ENCODE measurements around the gene TNPO1. TPM values are rescaled to one million over a fixed set of nuclear protein-coding genes. Genes with fewer than 3 reads are reported as not detected.

The TNPO1 gene
- total RNA-seq, 1 donor from 2014 or later, result 114 TPM

GRCh38 chr5:72817671-72818266, 1.3 kb downstream of the TNPO1 start:
- DNase-seq (ENCODE audit: low spot score), result no peak

GRCh38 chr5:72818866-72819534, 2.5 kb downstream of the TNPO1 start:
- peak; percentile 73 for DNase-seq (ENCODE audit: low spot score)

DNA sequence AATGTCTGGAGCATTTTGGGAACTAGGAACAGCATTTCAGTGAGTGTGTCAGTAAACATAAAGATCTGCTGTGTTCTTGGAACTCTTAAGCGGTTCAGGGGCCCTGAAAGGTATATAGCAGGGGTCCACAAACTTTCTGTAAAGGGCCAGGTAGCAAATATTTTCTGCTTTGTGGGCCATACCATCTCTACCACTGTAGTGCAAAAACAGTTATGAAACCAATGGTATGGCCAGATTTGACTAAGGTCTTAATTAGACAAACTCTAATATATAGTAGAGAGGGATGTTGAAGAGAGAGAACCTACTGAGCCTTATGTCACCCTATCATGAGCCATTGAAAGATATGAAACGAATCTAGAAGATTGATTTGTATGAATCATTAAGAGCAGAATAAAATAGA, 5.3 kb downstream of the TNPO1 start:
- DNase-seq (ENCODE audit: low spot score), result no peak

- no peak for DNase-seq (ENCODE audit: low spot score)
Measured at GRCh38 chr5:72822944-72823343, 6.5 kb downstream of the TNPO1 start.

- DNase-seq (ENCODE audit: low spot score), result no peak
Measured at GRCh38 chr5:72829707-72830106, 13.2 kb downstream of the TNPO1 start.

GRCh38 chr5:72830362-72830761, 13.9 kb downstream of the TNPO1 start:
- no peak for DNase-seq (ENCODE audit: low spot score)

DNA sequence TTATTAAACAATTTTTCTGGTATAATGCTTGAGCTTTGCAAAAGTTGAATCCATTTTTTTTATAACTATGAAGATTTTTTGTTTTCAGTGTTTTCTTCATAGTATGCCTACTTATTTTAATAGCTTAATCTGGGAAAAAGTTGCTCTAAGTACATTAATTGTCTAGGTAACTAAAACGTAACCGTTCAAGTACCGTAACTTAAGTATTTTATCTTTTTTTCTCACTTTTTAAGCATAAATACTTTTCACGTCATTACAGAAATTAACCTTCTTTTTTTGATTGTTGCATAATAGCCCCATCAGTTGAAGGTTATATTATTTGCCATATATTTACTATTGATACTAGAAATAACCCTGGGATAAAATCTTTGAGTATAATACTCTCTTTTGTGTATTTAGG, 15.2 kb downstream of the TNPO1 start:
- no peak for DNase-seq (ENCODE audit: low spot score)

DNA sequence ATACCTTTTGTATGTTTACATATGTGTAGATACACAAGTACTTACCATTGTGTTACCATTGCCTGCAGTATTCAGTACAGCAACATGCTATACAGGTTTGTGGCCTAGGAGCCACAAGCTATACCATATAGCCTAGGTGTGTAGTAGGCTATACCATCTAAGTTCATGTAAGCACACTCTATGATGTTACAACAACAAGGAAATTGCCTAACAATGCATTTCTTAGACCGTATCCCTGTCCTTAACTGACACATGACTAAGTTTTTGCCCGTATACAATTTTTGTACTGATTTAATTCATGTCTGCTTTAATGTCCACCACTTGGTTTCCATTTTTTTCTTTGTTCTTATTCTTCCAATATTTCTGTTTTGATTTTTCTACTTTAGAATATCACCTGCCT, 18.5 kb downstream of the TNPO1 start:
- DNase-seq (ENCODE audit: low spot score), result no peak

GRCh38 chr5:72835633-72836032, 19.2 kb downstream of the TNPO1 start:
- DNase-seq (ENCODE audit: low spot score), result no peak

DNA sequence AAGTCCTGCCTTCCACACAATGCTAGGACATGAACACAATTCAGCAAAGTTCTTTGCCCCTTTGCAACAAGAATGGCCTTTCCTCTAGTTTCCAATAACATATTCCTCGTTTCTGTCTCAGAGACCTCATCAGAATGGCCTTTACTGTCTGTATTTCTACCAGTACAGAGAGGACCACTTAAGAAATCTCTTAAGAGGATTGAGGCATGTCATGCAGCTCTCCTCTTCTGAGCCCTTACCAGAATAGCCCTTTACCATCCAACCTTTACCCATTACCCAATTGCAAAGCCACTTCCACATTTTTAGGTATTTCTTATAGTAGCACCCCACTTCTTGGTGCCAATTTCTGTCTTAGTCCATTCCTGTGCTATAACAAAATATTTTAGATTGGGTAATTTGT, 20.3 kb downstream of the TNPO1 start:
- no peak for DNase-seq (ENCODE audit: low spot score)

- DNase-seq (ENCODE audit: low spot score), result no peak
Measured at GRCh38 chr5:72837524-72838096, 21.1 kb downstream of the TNPO1 start.

DNA sequence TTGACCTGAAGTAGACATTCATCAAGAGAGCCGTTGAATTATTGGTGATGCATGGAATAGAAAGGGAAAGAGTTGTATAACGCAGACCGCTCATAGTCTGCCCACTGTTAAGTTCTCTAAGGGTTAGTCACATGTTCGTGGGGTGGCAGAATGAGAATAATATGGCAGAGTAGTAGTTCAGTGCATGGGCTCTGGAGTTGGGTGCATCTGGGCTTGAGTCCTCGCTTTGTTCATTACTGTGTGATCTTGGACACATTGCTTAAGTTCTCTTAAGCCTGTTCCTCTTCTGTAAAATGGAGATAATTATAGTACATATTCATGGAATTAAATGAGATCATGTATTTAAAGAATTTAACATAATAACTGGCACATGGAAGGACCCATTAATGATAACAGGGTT, 23.6 kb downstream of the TNPO1 start:
- no peak for DNase-seq (ENCODE audit: low spot score)

DNA sequence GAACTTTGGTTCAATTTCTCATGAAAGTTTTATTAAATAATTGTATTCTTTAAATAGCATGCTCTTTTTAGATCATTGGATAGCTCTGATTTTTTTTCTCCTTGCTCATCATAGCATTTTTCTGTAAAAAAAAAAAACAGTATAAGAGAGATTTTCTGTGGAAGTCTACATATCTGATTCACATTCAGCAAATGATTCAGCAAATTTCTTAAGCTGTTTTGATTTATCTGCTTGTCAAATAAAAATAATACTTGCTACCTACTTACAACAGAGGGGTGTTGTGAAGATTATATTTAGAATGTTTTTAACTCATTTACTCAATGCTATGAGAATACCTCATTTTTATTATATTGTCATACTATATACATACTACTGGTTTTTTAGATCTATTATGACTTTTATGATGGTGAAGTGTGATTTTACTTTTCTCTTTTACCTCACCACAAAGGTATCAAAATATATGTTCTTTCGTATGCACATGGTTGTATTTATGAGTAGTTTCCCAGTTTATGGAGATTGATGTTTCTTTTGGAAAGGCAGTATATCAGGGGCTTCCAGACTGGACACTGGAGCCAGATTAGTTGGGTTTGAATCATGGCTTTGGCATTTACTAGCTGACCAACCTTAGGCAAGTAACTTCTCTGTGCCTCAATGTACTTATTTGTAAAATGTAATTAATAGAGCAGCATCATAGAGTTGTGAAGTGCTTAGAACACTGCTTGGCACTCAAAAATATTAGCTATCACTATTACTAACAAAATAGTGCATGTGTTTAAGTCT, 25.5 kb downstream of the TNPO1 start:
- DNase-seq (ENCODE audit: low spot score), result no peak

DNA sequence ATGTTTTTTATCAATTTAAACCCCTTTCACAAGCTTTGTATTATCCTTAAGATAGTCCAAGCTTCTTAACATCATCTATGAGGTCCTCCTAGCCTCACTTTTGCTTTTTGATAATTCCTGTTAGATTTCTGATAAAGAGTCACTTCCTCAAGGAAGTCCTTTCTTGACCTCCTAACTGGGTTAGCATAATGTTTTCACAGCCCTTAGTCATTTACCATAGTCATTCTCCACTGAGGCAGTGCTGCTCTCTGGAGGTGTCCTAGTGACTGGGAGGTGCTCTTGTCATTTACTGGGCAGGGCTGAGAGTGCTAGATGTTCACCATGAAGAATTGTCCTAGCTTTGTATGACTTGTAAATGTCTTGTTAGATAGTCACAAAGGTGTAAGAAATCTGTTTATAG, 26.4 kb downstream of the TNPO1 start:
- DNase-seq (ENCODE audit: low spot score), result no peak

DNA sequence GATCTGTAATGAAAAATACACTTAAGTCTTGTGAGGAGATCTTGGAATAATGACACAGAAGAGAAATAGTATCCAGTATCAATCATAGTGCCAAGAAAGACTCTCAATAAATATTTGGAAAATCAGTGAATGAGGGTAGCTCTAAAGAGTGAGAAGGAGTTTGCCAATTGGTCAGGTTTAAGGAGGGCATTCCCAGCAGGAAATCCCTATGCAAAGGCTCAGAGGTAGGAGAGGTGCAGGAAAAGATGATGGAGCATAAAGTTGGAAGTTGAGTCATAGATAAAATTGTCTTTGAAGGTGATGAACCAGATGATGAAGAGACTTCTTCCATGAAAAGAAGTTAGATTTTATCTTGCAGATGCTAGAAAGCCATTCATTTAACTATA, 27.8 kb downstream of the TNPO1 start:
- no peak for DNase-seq (ENCODE audit: low spot score)

DNA sequence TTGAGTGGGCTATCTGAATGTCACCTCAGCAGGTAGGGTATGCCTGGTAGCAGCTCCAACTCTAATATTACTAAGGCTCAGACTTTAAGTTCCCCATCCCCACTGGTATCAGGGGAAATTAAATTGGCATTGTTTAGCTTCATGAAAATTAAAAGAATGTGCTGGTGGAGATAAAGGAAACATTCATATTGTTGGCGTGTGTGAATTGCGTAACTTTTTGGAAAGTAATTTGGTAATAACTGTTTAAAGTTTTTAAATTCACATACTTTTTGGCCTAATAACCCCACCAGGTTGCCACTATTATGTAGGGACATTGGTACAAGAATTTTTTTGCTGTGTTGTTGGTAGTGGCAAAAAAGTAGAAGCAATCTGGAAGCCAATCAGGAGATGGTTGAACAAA, 29.4 kb downstream of the TNPO1 start:
- no peak for DNase-seq (ENCODE audit: low spot score)

GRCh38 chr5:72846483-72846882, 30.0 kb downstream of the TNPO1 start:
- no peak for DNase-seq (ENCODE audit: low spot score)

DNA sequence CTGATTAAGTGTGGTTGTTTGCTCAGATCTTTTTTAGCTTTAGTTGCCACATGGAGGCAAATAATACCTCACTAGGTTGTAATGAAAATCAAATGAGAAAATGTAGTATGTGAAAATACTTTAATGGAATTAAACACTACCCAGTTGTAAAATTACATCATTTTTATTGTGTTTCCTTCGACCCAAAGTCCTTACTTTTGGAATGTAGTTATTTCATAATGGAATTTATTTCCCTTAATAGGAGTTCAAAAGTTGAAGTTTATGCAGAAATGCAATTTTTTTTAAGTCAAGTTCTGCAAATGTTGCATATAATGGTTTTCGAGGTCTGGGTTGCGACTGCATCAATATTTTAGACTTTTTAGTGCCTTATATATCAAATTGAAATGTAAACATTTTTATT, 31.0 kb downstream of the TNPO1 start:
- DNase-seq (ENCODE audit: low spot score), result no peak

GRCh38 chr5:72847989-72848473, 31.6 kb downstream of the TNPO1 start:
- DNase-seq (ENCODE audit: low spot score), result peak; percentile 96

DNA sequence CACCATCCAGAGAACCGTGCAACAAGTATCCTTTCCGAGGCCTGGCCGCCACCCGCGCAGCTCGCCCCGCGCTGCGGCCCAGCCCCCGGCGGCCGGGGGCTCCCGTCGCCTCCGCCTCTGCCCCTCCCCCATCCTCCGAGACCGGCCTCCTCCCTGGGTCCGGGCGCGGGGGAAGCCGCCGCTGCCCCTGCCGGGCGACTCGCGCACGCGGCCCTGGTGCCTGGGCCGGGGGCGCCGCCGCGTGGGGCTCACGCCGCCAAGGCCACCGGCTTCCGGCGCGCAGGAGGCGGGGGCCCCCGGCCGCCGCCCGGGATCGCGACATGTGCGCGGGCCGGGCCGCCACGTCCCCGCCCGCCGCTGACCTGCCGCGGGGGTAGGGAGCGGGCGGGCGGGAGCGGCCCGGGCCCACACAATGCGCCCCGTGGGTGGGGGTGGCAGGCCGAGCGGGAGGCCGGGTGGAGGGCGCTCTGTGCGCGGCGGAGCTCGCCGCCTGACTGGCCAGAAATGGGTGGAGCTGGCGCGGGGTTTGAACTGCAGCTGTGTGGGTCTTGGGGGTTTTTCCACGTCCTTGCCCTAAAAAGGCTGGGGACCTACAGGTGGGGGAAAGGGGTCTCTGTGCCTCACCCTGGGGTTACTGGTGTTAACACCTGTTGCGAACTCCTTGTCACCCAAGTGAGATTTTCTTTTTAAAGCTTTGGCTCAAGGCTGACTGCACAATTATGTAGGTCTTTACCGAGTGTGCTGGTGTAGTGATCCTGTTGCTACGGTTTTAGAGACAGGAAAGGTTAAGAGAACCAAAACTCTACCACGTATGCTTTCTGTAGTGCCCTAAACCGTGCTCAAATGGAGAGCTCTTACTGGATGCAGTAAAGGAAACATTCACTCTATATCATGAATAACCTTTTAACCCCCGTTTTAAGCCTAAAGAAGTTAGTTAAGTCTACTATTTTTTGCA, 32.3 kb downstream of the TNPO1 start:
- DNase-seq (ENCODE audit: low spot score), result peak; percentile 56

DNA sequence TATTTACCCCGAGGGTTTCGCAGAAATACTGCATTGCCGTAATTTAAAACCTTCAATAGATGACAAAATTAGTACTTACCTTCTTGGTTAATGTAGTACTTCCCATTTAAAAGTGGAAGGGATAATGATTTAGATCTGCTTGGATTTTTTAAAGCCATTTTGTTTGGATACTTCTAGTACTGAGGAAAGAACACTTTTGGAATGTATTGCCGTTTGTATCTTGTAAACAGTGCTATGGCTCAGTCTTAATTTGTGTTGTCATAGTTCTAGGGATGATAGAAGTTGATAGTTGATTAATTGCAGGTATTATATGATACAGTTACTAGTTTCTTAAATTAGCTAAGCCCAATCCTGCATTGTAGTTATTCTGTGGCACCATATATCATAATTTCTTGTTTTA, 33.1 kb downstream of the TNPO1 start:
- DNase-seq (ENCODE audit: low spot score), result peak; percentile 10

All from umbilical cord (tissue), 2 donors.